Activated CD4-positive, alpha-beta memory T cell treated with anti-CD3 and anti-CD28 coated beads for 36 hours (primary cell): ENCODE data around the gene RNF175. TPM values are rescaled to one million over a fixed set of nuclear protein-coding genes. Genes with fewer than 3 reads are reported as not detected.

Experiments
- CTCF ChIA-PET: fragments of 350-600 bp; sonication (Branson Sonifier 250); formaldehyde crosslinking; loops from one replicate; lab custom pipeline; 2021; ENCODE audit warnings: antibody characterized with exemption, inconsistent platforms; lab: Charles Lee
- POLR2A ChIA-PET: fragments of 350-600 bp; sonication (Branson Sonifier 250); formaldehyde crosslinking; loops from one replicate; lab custom pipeline; 2021; ENCODE audit warnings: antibody characterized with exemption; lab: Charles Lee
- DNase-seq: peaks from one replicate; pipeline ENCODE4 v3.0.0-alpha.2; 2020
- H3K27ac Mint-ChIP-seq: one replicate; pipeline ENCODE4 v1.8.0; 2021; ENCODE audit warnings: mixed read lengths
- H3K27me3 Mint-ChIP-seq: one replicate; pipeline ENCODE4 v1.8.0; 2021; ENCODE audit warnings: mixed read lengths
- H3K36me3 Mint-ChIP-seq: one replicate; pipeline ENCODE4 v1.8.0; 2021; ENCODE audit warnings: mixed read lengths
- H3K4me1 Mint-ChIP-seq: one replicate; pipeline ENCODE4 v1.8.0; 2021; ENCODE audit warnings: low read depth, mixed read lengths
- H3K4me3 Mint-ChIP-seq: one replicate; pipeline ENCODE4 v1.8.0; 2021; ENCODE audit warnings: mild to moderate bottlenecking, mixed read lengths
- H3K9me3 Mint-ChIP-seq: one replicate; pipeline ENCODE4 v1.8.0; 2021; ENCODE audit warnings: mixed read lengths
- intact Hi-C: fragments of 100-400 bp; cut with micrococcal nuclease; formaldehyde crosslinking; loops from one replicate; pipeline ENCODE4 v1.15.1; 2023
- total RNA-seq, 2 experiments: library from RNA; stranded (reverse); gene quantifications; one replicate each; pipeline ENCODE4 v1.2.3, GENCODE V29; 2021

The RNF175 gene
- total RNA-seq, 2 experiments from 2014 or later: not detected

DNA sequence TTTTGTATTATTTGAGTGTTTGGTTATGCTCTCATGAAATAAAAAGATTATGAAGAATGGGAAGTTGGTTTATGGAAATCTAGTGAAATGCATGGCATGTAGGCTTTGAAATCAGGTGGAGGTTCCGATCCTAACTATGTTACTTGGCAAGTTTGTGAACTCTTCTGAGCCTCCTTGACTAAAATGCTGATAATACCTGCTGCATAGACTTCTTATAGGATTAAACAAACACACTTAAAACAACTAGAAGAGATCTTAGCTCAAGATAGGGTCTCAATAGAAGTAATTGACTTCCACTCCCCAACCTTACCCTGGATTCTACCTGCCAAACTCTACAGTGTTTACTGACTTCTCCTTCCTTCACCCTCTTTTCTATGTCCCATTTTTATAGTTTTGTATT, 97.9 kb downstream of the RNF175 start:
- no peaks in the 10 kb centered on the region for H3K27me3 Mint-ChIP-seq
- CTCF ChIA-PET: no interaction called here
- intact Hi-C loops: no loop called here
- no peaks in the 10 kb centered on the region for H3K9me3 Mint-ChIP-seq
- no peak overlapping the region for H3K27ac Mint-ChIP-seq
- DNase-seq: no peak
- H3K4me1 Mint-ChIP-seq: no peaks in the 10 kb centered on the region
- POLR2A ChIA-PET: no interaction called here
- H3K36me3 Mint-ChIP-seq: no peaks in the 10 kb centered on the region
- H3K4me3 Mint-ChIP-seq: no peak overlapping the region

DNA sequence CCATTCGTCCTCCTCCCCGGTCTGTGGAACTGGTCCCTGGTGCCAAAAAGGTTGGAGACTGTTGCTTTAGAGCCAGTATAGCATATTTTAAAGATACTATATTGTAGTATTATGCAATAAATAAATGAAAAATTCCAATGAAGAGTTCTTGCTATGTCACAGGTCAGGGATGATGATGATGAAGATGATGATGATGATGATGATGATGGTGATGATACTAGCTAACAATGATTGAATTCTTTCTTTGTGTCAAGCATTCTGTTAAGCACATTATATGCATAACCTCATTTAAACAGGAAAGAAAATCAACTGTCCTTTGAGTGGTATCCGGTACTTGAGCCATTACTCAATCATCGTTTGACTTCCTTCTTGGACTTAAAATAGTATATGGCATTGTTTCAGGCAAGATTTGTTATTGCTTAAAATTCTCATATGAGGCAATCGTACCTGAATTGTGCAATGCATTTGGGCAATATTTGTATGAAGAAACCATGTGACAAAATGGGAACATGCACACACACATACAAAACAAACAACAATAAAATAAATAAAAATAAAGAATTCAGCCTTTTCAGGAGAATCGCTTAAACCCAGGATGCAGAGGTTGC, 98.5 kb downstream of the RNF175 start:
- ChIA-PET CTCF (no interaction called here), POLR2A (no interaction called here)
- Mint-ChIP-seq H3K36me3 (no peaks in the 10 kb centered on the region), H3K9me3 (no peaks in the 10 kb centered on the region), H3K27me3 (no peaks in the 10 kb centered on the region), H3K4me3 (no peak overlapping the region), H3K4me1 (no peaks in the 10 kb centered on the region), H3K27ac (no peak overlapping the region)
- DNase-seq: no peak
- intact Hi-C loops: no loop called here

Other genes starting within 250 kb of the RNF175 start
- 1 to 10 TPM; 1.3 to 1.6 TPM for gene TLR2, start 75.7 kb downstream of the RNF175 start, total RNA-seq
- gene SFRP2, start 29.1 kb upstream of the RNF175 start, total RNA-seq: not detected